NCI-H2107 treated with DMSO at 0.1 percent for 48 hours (cell line): ENCODE measurements around the gene SKOR1.

Experiments
- DNase-seq: peaks from one replicate; lab custom pipeline; 2025; ENCODE audit not compliant: unreplicated experiment; lab: John Stamatoyannopoulos, UW

The SKOR1 gene

GRCh38 chr15:67792250-67792942 lies 32.9 kb upstream of the SKOR1 start:
- no peak for DNase-seq

- no peak for DNase-seq
These were observed 30.3 kb upstream of the SKOR1 start for GRCh38 chr15:67794832-67795574.

- DNase-seq = no peak
These were observed 28.8 kb upstream of the SKOR1 start for GRCh38 chr15:67796196-67797127.

- no peak for DNase-seq
These were observed 25.5 kb upstream of the SKOR1 start for GRCh38 chr15:67799801-67800205.

GRCh38 chr15:67801142-67801541 lies 24.2 kb upstream of the SKOR1 start:
- DNase-seq = no peak

- DNase-seq = no peak
These were observed 23.1 kb upstream of the SKOR1 start for GRCh38 chr15:67801926-67802914.

- no peak for DNase-seq
These were observed 22.0 kb upstream of the SKOR1 start for GRCh38 chr15:67803299-67803698.

- DNase-seq = no peak
These were observed 21.1 kb upstream of the SKOR1 start for GRCh38 chr15:67803996-67804843.

- DNase-seq = no peak
These were observed 20.2 kb upstream of the SKOR1 start for GRCh38 chr15:67805008-67805665.

- no peak for DNase-seq
These were observed 19.4 kb upstream of the SKOR1 start for GRCh38 chr15:67805666-67806516.

- no peak for DNase-seq
These were observed 18.8 kb upstream of the SKOR1 start for GRCh38 chr15:67806536-67806935.

- no peak for DNase-seq
These were observed 18.2 kb upstream of the SKOR1 start for GRCh38 chr15:67807141-67807540.

GRCh38 chr15:67807836-67808235 lies 17.5 kb upstream of the SKOR1 start:
- no peak for DNase-seq

GRCh38 chr15:67808821-67809220 lies 16.5 kb upstream of the SKOR1 start:
- DNase-seq = no peak

- DNase-seq = no peak
These were observed 15.9 kb upstream of the SKOR1 start for GRCh38 chr15:67809441-67809840.

- DNase-seq = no peak
These were observed 15.4 kb upstream of the SKOR1 start for GRCh38 chr15:67809866-67810265.

GRCh38 chr15:67812241-67812644 lies 13.1 kb upstream of the SKOR1 start:
- DNase-seq = no peak

GRCh38 chr15:67813104-67813634 lies 12.1 kb upstream of the SKOR1 start:
- DNase-seq = no peak
